ENCODE measurements around the gene IL3.

DNA sequence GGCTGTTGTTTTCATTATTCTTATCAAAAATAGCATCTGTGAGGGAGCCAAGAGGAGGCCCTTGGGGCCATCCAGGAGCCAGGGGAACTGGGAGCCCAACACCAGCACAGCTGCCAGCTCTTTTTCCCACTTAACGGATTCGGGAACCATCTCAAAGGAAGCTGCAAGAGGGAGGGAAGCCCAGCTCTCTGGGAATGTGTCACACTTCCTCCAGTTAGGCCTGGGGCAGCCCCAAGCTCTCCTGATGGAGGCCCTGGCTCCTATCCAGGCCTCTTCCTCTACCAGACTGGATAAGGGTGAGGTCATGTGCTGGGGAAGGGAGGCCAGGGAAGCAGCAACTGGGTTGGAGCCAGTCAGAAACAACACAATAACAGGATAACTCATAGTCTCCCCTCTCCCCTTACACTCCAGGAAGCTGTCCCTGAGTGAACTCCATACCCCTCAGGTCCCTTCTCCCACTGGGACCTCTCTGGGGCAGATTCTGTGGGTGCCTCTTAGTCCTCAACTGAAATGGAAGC is 25.9 kb downstream of the IL3 start:
- no peak for TF ChIP-seq CTCF (IDR thresholded peaks at IDR 0.05)
- no peak for TF ChIP-seq POLR2A (IDR thresholded peaks at IDR 0.05)

All from vagina (tissue), 2 donors.